ENCODE measurements around the gene CCR5AS.
"Not testable (repeated sequence)": the region's sequence is repeated elsewhere in the genome, so short reads cannot be mapped to it uniquely, and the experiment has no call there.

Gene CCR5AS

GRCh38 chr3:46405301-46406019 is 1.4 kb downstream of the CCR5AS start:
- in situ Hi-C loops (cut with MboI; ENCODE audit: low sequenced_read_pairs): no loop called here
- Histone ChIP-seq H3K4me3 (no peak overlapping the region), H3K9me3 (no peaks in the 10 kb centered on the region), H3K4me1 (no peaks in the 10 kb centered on the region), H3K36me3 (replicated peaks) (no peaks in the 10 kb centered on the region), H3K27me3 (ENCODE audit: low read depth) (peaks cover 15% of the 10 kb centered on the region)
- no peak for DNase-seq (ENCODE audit: low spot score in 2 of 2)

GRCh38 chr3:46402902-46403301 is 4.0 kb downstream of the CCR5AS start:
- H3K4me3 ChIP-seq; H3K36me3 ChIP-seq (replicated peaks); DNase-seq (ENCODE audit: low spot score in 2 of 2): not testable (repeated sequence)

DNA sequence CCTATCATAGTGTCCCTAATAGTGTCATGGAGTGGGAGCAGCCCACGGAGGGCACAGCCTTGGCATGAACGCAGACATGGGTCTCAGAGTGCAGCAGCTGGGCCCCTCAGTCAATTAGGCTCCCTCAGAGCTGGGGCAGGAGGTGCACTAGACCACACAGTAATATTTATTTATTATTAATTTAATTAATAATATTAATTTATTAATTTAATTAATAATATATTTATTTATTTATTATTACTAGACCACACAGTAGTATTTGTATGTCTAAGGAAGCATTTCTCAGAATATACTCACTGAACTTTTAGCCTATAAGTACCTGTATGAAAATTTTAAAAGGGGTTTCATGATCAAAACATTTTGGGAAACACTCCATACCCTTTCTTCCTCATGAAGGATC is 5.3 kb downstream of the CCR5AS start:
- Histone ChIP-seq H3K9me3 (no peaks in the 10 kb centered on the region), H3K4me3 (no peak overlapping the region), H3K36me3 (replicated peaks) (no peaks in the 10 kb centered on the region), H3K4me1 (no peaks in the 10 kb centered on the region), H3K27me3 (ENCODE audit: low read depth) (peaks cover 14% of the 10 kb centered on the region)
- no peak for DNase-seq (ENCODE audit: low spot score in 2 of 2)
- in situ Hi-C loops (cut with MboI; ENCODE audit: low sequenced_read_pairs): no loop called here

More at GRCh38 chr3:46402902-46403301, 4.0 kb downstream of the CCR5AS start:
- in situ Hi-C loops (cut with MboI; ENCODE audit: low sequenced_read_pairs); H3K9me3 ChIP-seq; H3K4me1 ChIP-seq: not testable (repeated sequence)
- peaks cover 18% of the 10 kb centered on the region for H3K27me3 ChIP-seq (ENCODE audit: low read depth)

DNA sequence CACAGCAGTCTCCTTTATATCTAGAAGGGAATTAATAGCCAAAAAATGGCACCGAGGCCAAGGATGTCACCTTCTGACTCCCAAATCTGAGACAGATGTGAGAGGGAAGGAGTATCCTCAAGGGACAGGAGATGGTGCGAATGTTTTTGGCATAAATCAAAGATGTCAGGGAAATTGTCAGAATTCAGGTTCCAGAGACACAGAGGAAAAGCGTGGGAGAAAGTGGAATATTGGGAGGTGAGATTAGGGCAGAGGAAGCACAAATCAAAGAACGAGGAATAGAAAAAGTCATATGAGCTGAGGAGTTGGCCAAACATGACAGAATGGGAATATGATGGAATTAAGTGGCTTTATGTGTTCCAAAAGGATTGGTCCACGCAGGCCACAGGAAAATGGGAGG is 6.0 kb downstream of the CCR5AS start:
- no peak for DNase-seq (ENCODE audit: low spot score in 2 of 2)
- no peaks in the 10 kb centered on the region for H3K36me3 ChIP-seq (replicated peaks)
- in situ Hi-C loops (cut with MboI; ENCODE audit: low sequenced_read_pairs): no loop called here
- H3K4me1 ChIP-seq: no peaks in the 10 kb centered on the region
- H3K4me3 ChIP-seq: no peak overlapping the region
- H3K9me3 ChIP-seq: no peaks in the 10 kb centered on the region
- peaks cover 8% of the 10 kb centered on the region; the same call in 1 of the 2 replicates for H3K27me3 ChIP-seq (ENCODE audit: low read depth)

DNA sequence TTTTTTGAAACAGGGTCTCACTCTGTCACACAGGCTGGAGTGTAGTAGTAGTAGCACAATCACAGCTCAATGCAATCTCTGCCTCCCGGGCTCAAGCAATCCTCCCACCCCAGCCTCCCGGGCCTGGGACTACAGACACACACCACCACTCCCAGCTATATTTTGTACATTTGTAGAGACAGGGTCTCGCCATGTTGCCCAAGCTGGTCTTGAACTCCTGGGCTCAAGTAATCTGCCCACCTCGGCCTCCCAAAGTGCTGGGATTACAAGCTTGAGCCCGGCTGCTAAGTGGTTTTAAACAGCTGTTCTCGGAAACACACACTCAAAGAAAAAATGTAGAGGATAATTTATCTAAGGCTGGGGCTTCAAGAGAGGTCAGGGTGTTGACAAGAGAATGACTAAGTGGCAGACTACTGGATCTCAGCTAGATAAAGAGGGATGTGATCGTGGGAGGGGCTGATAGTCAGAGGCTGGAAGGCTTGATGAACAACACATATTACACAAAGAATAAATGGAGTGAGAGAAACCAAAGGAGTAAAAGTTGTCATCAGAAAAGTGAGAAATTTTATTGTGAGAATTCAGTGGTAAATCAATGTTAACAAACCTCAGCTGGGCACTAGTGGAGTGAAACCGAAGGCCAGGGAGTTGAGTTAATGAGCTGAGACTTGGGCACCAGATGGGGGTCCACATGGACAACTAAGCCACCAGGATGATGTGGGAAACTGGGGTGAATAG is 6.7 kb downstream of the CCR5AS start:
- H3K9me3 ChIP-seq: no peaks in the 10 kb centered on the region
- H3K4me1 ChIP-seq: no peaks in the 10 kb centered on the region
- in situ Hi-C loops (cut with MboI; ENCODE audit: low sequenced_read_pairs): no loop called here
- H3K36me3 ChIP-seq (replicated peaks): no peaks in the 10 kb centered on the region
- H3K27me3 ChIP-seq (ENCODE audit: low read depth): peaks cover 8% of the 10 kb centered on the region; the same call in 1 of the 2 replicates
- no peak for DNase-seq (ENCODE audit: low spot score in 2 of 2)
- no peak overlapping the region for H3K4me3 ChIP-seq

- Histone ChIP-seq H3K4me1 (no peaks in the 10 kb centered on the region), H3K9me3 (no peaks in the 10 kb centered on the region), H3K36me3 (replicated peaks) (no peaks in the 10 kb centered on the region), H3K4me3 (no peak overlapping the region), H3K27me3 (ENCODE audit: low read depth) (peaks cover 8% of the 10 kb centered on the region; the same call in 1 of the 2 replicates)
- in situ Hi-C loops (cut with MboI; ENCODE audit: low sequenced_read_pairs): no loop called here
- DNase-seq (ENCODE audit: low spot score in 2 of 2): no peak
Measured at GRCh38 chr3:46399557-46399956, 7.3 kb downstream of the CCR5AS start.

DNA sequence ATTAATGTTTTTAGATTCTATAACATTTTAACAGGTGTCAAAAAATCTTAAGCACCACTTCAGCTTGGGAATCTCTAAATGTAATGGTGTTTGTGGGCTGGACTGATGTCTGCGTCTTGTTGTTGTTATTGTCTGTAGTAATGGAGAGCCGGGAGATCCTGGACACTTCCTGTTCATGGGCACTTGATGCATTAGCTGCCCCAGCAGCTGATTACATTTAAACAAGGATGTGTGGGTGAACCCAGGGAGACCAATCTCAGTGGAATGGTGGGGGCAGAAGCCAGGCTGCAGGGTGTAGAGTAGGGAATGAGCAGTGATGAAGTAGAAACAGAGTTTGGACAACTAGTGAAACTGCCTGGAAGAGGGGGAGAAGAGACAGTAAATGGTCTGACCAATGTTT is 7.8 kb downstream of the CCR5AS start:
- Histone ChIP-seq H3K27me3 (ENCODE audit: low read depth) (peaks cover 8% of the 10 kb centered on the region; the same call in 1 of the 2 replicates), H3K9me3 (no peaks in the 10 kb centered on the region), H3K4me1 (no peaks in the 10 kb centered on the region), H3K36me3 (replicated peaks) (no peaks in the 10 kb centered on the region), H3K4me3 (no peak overlapping the region)
- no peak for DNase-seq (ENCODE audit: low spot score in 2 of 2)
- in situ Hi-C loops (cut with MboI; ENCODE audit: low sequenced_read_pairs): no loop called here

DNA sequence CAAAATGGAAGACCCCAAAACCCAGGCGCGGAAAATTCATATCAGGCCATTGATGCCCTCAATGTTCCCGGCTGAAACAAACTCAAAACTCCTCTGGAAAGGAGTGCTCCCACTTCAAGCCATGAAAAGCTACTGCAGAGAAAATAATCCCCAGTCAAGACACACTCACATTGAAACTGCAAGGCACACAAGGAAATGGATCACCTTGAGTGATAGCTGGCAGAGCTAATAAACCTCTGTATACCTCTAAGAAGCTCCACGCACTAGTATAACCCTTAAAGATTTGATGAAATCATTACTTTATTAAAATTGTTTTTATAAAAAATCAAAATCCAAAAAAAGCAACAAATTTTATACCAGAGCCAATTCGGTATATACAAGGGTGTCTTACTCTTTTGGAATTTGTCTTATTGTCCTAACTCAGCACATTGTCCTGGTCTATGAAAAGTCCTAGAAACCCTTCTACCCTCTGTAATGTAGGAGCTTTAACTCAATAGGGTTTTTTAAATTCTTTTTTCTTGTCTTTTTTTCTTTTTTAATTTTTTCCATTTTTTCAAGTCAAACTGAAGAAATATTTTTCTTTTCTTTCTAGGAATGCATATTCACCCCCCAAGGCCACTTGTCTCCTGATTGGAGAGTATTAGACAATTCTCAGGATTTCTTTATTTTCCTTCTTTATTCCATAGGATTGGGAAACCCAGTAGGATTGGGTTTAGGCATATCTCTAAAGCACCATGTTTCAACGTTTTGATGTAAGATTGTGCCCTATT is 8.5 kb downstream of the CCR5AS start:
- in situ Hi-C loops (cut with MboI; ENCODE audit: low sequenced_read_pairs): no loop called here
- H3K36me3 ChIP-seq (replicated peaks): no peaks in the 10 kb centered on the region
- H3K9me3 ChIP-seq: no peaks in the 10 kb centered on the region
- no peak overlapping the region for H3K4me3 ChIP-seq
- H3K4me1 ChIP-seq: no peaks in the 10 kb centered on the region
- peaks cover 8% of the 10 kb centered on the region; the same call in 1 of the 2 replicates for H3K27me3 ChIP-seq (ENCODE audit: low read depth)
- DNase-seq (ENCODE audit: low spot score in 2 of 2): no peak

DNA sequence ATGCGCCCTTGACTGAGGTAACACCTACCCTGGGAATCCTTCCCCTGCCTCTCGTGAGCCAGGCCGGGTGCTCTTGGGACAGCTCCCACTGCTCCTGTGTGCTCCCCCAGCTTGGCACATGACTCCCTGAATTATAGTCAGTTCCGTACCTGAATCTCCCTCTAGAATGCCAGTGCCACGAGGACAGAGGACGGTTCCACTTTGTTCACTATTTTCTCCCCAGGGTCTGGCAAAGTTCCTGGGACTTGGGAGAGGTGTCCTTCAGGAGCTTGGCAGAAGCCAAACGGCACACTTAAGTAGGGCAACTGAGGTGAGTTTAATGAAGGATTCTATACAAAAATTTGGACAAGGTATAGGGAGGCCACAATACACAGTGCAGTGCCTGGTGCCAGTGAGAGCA is 9.8 kb downstream of the CCR5AS start:
- H3K4me1 ChIP-seq: no peaks in the 10 kb centered on the region
- peaks cover 8% of the 10 kb centered on the region; the same call in 1 of the 2 replicates for H3K27me3 ChIP-seq (ENCODE audit: low read depth)

GRCh38 chr3:46395766-46396530 is 10.9 kb downstream of the CCR5AS start:
- Histone ChIP-seq H3K4me1 (no peaks in the 10 kb centered on the region), H3K9me3 (no peaks in the 10 kb centered on the region), H3K36me3 (replicated peaks) (no peaks in the 10 kb centered on the region), H3K4me3 (no peak overlapping the region), H3K27me3 (ENCODE audit: low read depth) (peaks cover 8% of the 10 kb centered on the region; the same call in 1 of the 2 replicates)
- in situ Hi-C loops (cut with MboI; ENCODE audit: low sequenced_read_pairs): no loop called here
- DNase-seq (ENCODE audit: low spot score in 2 of 2): no peak

More for the DNA sequence above, 9.8 kb downstream of the CCR5AS start:
- Histone ChIP-seq H3K36me3 (replicated peaks) (no peaks in the 10 kb centered on the region), H3K4me3 (no peak overlapping the region), H3K9me3 (no peaks in the 10 kb centered on the region)
- in situ Hi-C loops (cut with MboI; ENCODE audit: low sequenced_read_pairs): no loop called here
- no peak for DNase-seq (ENCODE audit: low spot score in 2 of 2)

GRCh38 chr3:46395210-46395661 is 11.6 kb downstream of the CCR5AS start:
- Histone ChIP-seq H3K9me3 (no peaks in the 10 kb centered on the region), H3K4me3 (no peak overlapping the region), H3K27me3 (ENCODE audit: low read depth) (peaks cover 8% of the 10 kb centered on the region; the same call in 1 of the 2 replicates), H3K36me3 (replicated peaks) (no peaks in the 10 kb centered on the region), H3K4me1 (no peaks in the 10 kb centered on the region)
- DNase-seq (ENCODE audit: low spot score in 2 of 2): no peak
- in situ Hi-C loops (cut with MboI; ENCODE audit: low sequenced_read_pairs): no loop called here

DNA sequence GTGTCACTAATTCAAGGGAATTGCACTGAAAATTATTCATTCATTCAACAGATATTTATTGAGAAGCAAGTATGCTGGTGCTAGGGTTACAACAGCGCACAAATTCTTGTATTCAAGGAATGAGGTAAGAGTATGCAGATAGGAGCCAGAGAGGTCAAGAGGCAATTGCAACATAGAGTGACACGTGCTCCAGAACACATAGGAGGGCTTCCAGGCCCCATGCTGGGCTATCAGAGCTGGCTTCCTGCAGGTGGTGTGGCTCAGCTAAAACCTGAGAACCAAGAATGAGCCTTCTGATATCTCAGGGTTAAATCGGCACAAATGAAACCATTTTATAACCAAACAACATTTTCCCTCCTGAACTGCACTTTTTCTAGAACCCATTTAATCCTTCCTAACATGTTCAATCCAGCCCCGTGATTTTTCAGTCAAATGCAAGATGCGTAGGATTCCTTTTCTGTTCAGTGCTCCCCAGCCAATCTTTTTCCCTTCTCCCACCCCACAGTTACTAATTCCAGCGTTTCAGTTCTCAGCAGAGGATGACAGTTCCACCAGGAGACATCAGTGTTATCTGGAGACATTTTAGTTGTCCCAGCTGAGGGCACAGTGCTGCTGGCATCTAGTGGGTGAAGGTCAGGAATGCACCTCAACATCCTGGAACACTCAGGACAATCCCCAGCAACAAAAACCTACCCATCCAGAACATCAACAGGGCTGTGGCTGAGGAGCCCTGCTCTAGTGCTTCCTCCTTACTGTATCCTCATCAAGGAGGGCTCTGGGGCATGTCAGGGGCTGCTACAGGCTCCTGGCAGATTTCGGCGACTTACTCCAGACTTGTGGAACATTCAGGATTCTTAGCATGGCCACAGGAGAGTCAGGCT is 13.1 kb downstream of the CCR5AS start:
- Histone ChIP-seq H3K27me3 (ENCODE audit: low read depth) (peaks cover 5% of the 10 kb centered on the region; the same call in 1 of the 2 replicates), H3K9me3 (no peaks in the 10 kb centered on the region), H3K4me1 (no peaks in the 10 kb centered on the region), H3K4me3 (no peak overlapping the region), H3K36me3 (replicated peaks) (no peaks in the 10 kb centered on the region)
- in situ Hi-C loops (cut with MboI; ENCODE audit: low sequenced_read_pairs): no loop called here
- DNase-seq (ENCODE audit: low spot score in 2 of 2): no peak
